ENCODE data around the gene CYTH1.

CYTH1 gene

DNA sequence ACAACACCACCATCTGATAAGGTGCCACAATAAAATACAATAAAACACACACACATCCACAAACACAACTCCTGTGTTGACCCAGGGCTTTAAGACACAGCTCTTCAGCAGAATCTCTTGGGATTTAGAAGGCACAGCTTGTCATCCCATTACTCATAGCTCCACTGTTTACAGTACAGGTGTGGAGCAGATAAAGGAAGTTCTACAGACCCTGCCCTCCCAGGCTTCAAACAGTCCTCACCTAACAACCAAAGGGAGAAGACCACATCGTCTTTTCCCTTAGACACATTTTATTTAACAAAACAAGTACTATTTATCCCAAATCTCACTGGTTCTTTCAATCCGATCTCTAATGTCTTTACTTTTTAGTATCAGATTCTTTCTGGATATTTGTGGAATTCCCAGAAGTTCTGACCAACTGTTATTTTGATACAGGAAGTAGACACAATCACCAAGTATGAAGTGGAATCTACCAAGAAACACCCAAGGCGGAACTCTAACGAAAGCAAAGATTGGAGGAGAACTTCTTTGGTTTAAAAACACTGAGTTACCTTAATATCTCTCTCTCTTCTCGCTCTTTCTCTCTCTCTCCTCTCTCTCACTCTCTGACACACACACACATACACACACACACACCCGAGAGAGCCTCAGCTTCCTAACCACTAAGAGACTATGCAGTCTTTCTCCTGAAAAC, 46.1 kb downstream of the CYTH1 start:
- no peak for DNase-seq (ENCODE audit: low read depth in 2 of 2)

GRCh38 chr17:78734793-78735641, 47.1 kb downstream of the CYTH1 start:
- no peak for DNase-seq (ENCODE audit: low read depth in 2 of 2)

DNA sequence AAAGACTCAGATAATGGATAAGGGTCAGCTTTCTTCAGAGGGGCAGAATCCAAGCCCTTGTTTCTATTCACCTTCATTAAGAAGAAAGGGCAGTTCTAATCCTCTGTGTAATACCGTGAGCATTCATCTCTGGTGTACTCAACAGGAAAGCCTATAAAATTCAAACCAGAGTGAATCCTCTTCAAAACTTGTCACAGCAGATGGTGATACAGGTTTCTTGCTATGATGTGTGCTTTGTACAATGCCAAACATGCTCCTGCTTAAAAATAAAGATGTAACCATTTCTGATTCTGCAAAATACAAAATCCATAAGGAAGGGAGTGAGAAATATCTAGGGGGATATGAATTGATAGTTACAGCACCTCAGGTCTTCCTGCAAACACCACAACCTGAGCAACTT, 49.7 kb downstream of the CYTH1 start:
- no peak for DNase-seq (ENCODE audit: low read depth in 2 of 2)

DNA sequence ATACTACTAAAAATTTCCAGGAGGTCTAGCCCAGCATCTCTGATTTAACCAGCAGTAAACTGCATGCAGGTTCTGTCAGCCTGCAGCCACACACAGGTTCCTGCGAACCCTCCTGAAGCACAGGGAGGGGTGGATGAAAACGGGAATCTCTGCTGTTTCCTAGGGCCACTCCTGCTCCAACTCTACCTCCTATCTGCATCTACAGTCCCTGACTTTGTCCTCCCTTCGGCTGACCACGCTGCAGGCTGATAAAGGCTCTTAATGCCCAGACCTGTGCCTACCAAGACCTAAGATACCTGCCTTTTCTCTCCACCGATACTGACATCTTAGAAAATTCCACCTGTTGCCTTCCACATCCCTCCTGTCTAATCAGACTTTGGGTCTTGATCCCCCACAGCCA, 50.2 kb downstream of the CYTH1 start:
- no peak for DNase-seq (ENCODE audit: low read depth in 2 of 2)

DNA sequence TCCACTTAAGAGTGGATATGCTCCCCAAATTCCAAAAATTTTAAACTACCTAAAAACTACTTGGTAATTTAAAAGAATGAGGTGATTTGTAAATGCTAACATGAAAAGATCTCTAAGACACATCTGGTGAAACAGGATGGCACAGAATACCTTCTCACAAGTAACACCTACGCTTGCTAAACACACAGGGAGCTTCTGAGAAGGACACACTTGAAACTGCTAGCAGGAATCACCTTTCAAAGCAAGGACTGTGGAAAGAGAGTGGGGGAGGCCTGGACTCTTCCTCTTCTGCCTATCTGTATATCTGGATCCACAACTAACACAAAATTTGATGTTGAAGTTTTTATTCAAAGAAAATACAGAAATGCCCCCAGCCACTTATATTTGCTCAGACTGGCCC, 52.4 kb downstream of the CYTH1 start:
- no peak for DNase-seq (ENCODE audit: low read depth in 2 of 2)

GRCh38 chr17:78728495-78728894, 53.6 kb downstream of the CYTH1 start:
- no peak for DNase-seq (ENCODE audit: low read depth in 2 of 2)

DNA sequence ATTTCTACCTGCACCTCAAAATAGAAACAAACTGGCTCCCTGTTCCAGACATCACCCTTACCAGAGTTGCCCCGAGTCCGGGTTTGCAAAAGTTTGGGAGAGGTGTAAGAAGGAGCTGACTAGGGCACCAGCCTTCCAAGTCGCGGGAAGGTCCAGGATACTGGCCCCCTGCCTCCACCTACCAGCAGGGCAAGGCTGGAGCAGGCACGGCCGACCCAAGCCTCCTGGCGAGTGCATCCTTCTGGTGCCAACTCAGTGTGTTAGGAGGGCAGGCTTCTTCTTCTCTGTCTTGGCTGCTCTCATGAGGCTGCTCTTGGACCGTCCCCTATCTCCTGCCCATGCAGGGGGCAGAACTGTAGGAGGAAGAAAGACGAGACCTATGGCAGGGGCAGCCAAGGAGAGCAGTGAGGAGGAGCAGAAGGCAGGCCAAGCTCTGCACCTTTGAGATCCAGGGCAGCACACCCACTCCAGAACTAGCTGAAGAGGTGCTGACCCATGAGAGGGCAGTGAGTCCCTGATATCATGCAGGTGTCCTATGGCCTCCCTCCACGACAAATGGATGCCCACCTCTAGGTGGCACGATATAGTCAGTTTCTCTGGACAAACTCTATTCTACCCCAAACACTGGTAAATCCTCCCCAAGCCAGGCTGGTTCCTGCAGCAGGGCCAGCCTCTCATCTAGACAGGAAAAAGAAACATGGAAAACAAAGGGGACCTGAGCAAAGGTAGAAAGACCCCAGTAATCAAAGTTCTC, 54.4 kb downstream of the CYTH1 start:
- no peak for DNase-seq (ENCODE audit: low read depth in 2 of 2)

- DNase-seq (ENCODE audit: low read depth in 2 of 2) = no peak
Measured at GRCh38 chr17:78727057-78727456, 55.0 kb downstream of the CYTH1 start.

- no peak for DNase-seq (ENCODE audit: low read depth in 2 of 2)
Measured at GRCh38 chr17:78726513-78726912, 55.6 kb downstream of the CYTH1 start.

DNA sequence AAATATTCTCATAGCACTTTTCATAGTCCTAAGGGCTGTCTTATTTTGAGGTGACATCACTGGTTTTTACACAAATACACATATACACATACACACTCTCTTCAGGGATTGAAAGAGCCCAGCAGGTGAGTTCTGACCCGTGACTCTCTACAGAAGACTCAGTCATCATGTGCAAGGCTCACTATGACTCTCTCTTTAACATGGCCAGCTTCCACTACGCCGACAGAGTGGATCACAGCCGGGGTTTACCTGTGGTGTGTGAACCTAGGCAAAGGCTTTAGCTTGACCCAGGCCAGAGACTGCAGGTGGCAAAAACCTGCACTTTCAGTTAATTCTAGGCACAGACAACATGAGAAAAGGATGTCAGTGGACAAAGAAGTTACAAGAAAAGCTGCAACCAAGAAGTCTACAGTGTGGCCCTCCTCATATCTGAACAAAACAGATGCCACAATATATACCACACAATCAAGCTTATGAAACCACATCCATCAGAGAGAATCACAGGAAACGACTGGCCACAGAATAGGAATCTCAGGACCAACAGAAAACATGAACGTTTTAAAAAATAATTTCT, 56.5 kb downstream of the CYTH1 start:
- DNase-seq (ENCODE audit: low read depth in 2 of 2) = no peak

- DNase-seq (ENCODE audit: low read depth in 2 of 2) = no peak
Measured at GRCh38 chr17:78724999-78725398, 57.1 kb downstream of the CYTH1 start.

GRCh38 chr17:78724544-78724943, 57.5 kb downstream of the CYTH1 start:
- DNase-seq (ENCODE audit: low read depth in 2 of 2) = no peak

GRCh38 chr17:78723957-78724356, 58.1 kb downstream of the CYTH1 start:
- DNase-seq (ENCODE audit: low read depth in 2 of 2) = no peak

DNA sequence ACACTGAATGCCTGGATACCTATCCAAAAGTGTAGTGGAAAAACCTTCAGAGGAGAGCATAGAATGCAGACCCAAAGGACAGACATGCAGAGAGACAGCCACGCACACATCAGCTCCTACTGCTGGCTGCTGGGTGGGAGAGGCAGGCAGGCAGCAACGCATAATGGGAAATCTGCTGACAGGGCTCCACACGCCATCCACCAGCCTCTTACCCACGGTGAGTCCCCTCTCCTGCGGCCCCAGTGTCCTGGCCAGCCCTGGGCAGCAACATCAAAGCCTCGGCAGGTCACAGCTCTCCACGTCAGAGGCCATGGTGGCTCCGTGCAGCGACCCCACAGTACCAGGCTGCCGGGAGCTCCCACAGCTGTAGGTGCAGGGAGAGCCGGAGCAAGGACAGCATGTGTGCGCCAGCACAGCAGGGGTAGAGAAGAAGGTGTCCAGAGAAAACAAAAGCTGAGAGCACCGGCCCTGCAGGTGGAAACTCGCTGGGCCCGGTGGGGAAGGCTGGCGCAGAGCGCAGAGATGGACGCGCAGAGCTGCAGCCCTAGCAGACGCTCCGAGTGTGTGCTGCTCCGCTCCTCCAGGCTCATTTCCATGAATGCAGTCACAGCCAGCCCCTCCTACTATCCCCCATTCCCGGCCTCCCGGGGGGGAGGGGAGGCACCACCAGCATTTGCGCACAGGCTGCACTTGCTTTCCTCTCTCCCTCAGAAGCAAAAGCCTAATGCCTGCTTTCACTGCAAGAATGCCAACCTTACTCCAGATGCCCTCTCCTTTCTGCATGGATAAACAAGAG, 58.9 kb downstream of the CYTH1 start:
- DNase-seq (ENCODE audit: low read depth in 2 of 2) = no peak

GRCh38 chr17:78722246-78722761, 59.8 kb downstream of the CYTH1 start:
- DNase-seq (ENCODE audit: low read depth in 2 of 2) = no peak

- DNase-seq (ENCODE audit: low read depth in 2 of 2) = no peak
Measured at GRCh38 chr17:78719630-78720298, 62.3 kb downstream of the CYTH1 start.

- DNase-seq (ENCODE audit: low read depth in 2 of 2) = no peak
Measured at GRCh38 chr17:78718575-78719208, 63.4 kb downstream of the CYTH1 start.

- DNase-seq (ENCODE audit: low read depth in 2 of 2) = no peak
Measured at GRCh38 chr17:78717431-78717980, 64.6 kb downstream of the CYTH1 start.

DNA sequence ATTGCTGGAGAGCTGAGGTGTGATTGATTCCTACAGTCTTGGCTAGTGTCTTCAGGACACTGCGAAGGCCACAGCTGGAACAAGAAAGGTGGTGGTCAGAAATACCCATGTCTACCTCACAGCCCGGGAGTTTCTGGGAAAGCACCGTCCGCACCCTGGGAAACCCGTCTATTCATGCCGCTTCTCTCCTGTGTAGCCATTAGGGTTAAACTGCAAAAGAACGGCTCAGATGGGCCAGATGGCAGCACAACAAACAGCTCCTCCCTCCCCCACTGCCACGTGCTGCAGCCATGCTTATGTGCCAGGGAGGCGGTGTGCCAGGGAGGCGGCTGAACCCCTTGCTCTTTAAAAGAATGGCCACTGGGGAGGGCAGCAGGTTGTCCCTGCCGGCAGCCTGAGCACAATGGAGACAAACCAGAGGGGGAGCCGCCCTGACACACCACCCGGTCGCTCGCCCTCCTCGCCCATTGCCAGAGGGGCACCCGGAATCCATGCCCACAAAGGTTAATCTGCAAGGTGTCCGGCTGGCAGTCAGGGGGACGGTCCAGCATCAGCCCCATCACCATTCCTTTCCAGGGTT, 65.2 kb downstream of the CYTH1 start:
- DNase-seq (ENCODE audit: low read depth in 2 of 2) = no peak
